Hematopoietic multipotent progenitor cell treated with erythropoietin and hydrocortisone succinate and interleukin-3 and kit ligand, for 15 days (in vitro differentiated cells): ENCODE data around the gene NOTCH2.

ENCODE experiments used
- DNase-seq: peaks from one replicate; pipeline ENCODE4 v3.0.0-alpha.2; 2015; ENCODE audit warnings: low spot score

Gene NOTCH2

GRCh38 chr1:119975006-119975405 lies 94.5 kb downstream of the NOTCH2 start:
- no peak for DNase-seq

DNA sequence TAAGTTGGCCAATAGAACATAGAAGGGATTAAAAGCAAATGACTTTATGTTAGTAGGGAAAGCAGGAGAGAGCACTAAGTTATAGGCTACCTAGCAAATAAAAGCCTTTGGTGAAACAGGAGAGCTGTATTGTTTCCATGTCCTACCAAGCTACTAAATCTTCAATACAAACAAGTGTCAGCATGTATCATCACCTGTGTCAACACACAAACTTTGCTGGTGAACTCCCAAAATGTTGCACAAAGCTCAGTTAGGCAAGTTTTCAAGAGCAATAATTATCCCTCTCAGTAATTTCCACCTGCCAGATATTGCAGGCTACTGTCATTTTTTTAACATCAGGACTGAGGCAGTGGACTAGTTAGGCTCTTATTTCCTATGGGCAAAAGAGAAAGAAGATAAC lies 95.4 kb downstream of the NOTCH2 start:
- no peak for DNase-seq

DNA sequence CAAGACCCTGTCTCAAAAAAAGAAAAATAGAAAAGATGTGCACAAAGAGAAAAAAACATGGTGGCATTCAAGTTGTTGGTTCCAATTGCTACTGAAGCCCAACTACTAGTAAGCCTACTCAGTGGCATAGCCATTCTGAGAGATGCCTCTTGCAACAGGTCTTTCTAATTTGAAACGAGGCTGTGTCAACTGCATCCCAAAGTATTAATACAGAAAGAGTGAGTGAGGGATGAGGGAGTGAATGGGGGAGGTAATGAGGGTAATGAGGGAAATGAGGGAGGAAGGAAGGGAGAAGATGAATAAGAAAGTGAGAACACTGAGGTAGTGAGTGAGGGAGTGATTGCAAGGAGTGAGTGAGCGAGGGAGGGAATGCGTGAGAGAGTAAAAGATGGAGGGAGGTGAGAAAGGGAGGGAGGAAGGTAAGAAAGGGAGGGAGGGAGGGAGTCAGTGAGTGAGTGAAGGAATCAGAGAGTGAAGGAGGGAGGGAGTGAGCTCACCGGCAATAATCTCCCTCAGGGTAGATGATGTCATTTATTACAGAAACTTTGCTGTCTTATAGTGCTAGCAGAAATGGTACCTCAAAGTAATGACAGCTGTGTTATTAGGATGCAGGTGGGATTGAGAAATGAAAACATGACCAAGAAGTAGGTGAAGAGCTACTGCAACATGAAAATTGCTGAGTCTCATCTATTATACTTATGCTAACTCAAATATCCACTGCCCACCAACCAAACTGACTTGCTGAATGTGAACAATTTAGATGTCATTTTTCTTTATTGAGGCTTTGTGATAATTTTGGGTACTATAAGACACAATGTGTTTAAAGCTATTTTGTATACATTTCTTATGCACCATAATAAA lies 97.5 kb downstream of the NOTCH2 start:
- no peak for DNase-seq

DNA sequence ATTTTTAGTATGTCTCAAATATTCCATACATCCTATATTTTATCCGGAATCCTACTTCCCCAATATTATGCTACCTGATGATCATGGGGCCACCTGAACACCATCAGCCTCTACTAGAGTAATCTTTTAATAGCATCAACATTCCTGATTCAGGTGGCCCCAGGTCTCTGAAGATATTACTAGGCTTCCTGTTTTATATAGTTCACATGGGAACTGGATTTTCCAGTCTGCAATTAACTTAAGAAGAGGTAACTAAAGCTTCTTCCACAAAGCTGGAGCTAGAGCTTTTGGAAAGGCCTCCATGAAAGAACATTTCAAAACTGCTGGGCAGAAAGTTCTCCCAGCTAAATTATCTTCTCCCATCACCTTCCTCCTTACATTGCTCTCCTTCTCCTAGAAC lies 100.9 kb downstream of the NOTCH2 start:
- no peak for DNase-seq

DNA sequence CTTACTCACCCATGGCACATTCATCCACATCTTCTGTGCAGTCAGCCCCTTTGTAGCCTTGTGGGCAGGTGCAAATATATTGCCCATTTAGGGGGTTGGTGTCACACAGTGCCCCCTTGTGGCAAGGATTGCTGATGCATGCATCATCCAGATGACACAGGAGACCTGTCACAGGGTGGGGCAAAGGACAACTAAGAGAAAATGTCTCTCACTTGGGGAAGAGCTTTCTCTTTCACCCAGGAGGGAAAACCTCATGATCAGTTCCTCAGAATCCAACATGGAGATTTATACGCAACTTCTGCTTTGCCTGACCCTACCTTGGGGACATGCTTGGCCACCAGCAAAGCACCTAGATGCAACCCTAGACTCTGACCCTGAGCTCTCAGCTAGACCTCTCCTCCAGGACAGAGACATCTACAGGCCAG lies 101.4 kb downstream of the NOTCH2 start:
- DNase-seq: peak; percentile 78

- no peak for DNase-seq
These were observed 102.8 kb downstream of the NOTCH2 start for GRCh38 chr1:119966681-119967080.

- no peak for DNase-seq
These were observed 103.4 kb downstream of the NOTCH2 start for GRCh38 chr1:119966020-119966419.

DNA sequence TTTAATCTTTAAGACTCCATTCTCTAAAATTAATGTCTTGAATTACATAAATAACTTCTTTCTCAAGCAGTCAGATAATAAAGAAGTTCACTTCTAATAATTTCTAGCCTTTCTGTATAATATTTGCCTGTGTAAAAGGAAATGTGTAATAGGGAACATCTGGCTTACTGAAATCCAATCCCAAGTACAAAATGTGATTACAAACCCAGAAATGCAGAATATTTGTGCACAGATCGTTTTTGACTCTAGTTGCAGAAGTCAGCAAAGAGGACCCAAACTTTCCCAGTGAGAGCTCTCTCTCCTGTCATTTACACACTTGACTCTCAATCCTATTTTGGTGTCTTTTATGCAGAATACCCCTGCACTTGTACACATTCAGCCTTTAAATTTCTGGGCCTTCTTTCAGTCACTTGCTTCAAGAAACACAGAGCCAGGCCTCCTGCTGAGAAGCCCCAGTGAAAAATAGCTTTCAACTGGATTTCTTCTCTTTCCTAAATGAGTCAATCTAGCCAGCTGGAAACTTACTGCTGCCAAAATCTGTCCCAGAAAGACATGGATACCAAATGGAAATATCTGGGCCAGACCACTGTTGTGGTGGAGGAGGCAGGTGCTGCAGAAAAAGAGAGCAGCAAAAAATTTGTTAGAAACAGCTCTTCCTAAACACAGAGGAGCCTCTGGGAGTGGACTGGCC lies 104.6 kb downstream of the NOTCH2 start:
- DNase-seq: no peak

- DNase-seq: no peak
These were observed 107.0 kb downstream of the NOTCH2 start for GRCh38 chr1:119962296-119962968.

DNA sequence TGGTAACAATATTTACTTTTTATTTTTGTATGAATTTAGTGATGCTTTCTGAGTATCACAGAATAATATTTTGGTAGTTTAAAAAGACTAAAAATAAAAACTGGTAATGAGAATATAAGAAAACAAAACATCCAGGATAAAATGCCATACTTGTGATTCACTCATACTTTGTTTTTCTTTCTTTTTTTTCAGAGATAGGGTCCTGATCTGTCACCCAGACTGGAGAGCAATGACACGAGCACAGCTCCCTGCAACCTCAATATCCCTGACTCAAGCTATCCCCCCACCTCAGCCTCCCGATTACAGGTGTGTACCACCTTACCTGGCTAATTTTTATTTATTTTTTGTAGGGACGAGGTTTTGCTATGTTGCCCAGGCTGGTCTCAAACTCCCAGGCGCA lies 109.0 kb downstream of the NOTCH2 start:
- no peak for DNase-seq

DNA sequence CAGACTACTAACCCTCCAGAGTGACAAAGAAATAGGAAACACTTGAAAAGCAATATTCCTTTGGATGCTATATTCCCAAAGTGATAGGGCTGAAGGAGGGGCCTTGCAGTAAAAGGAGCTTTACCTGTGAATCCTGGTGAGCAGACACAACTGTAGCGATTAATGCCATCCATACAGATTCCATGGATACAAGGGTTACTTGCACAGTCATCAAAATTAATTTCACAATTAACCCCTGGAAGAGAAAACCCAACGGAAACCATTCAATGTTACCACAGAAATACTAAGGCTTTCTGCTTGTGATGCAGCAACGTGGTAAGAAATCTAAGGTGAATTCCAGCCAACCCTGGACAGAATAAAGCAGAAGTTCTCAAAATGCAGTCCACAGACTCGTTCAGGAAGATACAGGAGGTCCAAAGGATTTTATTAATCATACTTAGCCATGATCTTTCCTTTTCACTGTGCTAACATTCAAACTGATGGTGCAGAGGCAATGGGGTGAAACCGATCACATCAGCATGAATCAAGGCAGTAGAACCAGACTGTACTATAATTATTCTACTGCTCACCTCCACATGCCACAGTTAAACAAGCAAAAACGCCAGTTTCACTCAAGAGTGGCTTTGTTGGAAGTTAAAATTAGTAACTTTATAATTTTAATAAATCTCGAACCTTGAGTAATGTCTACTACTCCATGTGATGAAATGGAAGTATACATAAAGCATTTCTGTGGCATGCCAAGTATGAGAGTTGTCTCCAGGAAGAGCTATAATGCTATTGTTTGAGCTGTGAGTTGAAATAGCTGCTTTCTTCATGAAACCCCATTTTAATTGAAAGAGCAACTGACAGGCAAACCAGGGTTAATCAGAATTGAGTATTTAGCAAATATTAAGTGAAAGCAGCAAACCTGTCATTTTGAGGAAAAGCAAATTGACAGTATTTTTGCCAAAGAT lies 109.9 kb downstream of the NOTCH2 start:
- DNase-seq: no peak

- no peak for DNase-seq
These were observed 111.2 kb downstream of the NOTCH2 start for GRCh38 chr1:119958223-119958622.

DNA sequence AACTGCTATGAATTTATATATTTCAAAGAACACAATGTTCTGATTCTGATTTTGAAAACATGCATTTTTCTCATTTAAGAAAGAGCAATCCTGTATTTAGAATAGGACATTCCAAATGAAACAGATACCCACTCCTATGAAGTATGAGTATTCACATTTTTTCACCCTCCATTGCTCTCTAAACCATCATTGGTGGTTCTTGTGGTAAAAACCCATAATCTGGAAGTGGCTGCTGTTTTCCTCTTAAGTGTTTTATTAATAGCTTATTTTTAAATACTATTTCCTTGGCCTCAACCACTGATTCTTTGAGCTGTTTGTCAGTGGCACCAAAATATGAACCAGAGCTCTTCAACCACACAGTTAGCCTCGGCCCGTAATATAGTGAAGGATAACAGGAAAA lies 113.2 kb downstream of the NOTCH2 start:
- no peak for DNase-seq

DNA sequence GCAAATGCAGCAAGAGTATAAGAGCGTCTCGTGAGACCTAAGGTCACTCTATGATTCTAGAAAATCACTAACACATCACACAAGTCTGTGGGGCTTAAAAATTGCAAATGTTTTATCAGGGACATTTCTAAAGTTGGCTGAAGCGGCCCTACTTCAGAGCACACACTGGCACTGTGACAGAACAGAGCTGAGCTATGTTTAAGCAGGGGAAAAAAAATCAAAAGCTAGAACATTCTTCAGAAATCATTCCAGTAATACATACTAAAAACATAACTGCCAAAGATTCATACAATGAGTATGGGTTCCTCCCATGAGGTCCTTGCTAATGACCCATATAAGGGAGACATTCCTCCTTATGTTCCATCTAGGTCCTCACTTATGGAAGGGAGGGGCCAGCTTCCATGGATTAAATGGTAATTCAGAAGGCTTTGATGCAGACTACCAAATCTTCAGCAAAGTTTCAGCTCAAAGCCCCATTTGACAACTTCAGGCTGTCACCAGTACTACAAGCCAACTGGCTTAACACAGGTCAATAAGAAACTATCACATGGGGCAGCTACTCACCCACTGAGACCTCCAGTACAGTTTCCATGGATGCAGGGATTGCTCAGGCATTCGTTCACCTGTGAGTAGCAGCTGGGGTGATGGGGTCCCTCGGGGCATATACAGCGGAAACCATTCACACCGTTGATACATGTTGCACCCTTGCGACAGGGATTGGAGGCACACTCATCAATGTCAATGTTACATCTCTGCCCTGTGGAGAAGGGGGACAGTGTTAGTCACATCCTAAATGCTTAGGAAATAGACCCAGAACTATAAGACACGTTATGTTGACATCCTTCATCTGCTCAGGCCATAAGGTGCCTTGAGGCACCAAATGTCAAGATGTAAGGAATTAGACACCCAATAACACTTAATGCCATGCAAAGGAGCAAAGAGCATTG lies 114.7 kb downstream of the NOTCH2 start:
- no peak for DNase-seq

DNA sequence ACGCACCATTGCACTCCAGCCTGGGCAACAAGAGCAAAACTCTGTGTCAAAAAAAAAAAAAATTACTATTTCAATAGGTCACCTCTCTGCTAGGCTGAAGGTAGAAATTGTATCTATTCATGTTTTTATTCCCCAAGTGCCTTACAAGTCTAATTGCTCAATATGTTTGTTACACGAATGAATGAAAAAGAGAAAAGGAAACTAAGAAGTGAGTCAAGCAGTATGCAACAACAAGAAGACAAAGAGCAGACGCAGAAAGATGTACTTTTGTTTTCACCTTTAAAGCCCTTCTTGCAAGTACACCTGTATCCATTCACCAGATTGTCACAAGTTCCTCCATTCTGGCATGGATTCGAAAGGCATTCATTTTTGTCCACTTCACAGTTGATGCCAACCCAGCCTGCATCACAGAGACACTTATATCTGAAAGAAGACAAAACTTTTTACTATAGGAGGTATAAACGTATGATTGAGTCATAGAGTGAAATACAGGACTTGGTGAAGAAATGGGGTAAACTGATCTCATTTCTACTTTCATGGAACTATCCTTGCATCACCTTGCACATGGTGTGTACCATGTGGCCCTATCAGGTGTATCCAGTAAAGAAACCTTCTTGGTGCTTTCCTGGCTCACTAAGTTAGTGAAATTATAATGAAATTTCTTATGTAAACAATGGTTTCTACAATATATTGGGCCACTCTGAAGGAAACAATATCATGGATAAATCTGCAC lies 116.0 kb downstream of the NOTCH2 start:
- no peak for DNase-seq

DNA sequence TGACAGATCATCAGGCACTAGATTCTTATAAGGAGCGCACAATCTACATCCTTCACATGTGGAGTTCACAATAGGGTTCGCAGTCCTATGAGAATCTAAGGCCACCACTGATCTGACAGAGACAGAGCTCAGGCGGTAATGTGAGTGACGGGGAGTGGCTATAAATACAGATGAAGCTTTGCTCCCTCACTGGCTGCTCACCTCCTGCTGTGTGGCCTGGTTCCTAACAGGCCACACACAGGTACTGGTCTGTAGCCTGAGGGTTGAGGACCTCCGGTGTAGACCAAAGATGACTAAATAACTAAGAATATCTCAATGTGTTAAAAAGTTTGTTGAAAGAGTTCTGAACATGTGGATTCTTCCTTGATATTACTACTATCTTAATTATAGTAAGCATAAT lies 117.0 kb downstream of the NOTCH2 start:
- no peak for DNase-seq

DNA sequence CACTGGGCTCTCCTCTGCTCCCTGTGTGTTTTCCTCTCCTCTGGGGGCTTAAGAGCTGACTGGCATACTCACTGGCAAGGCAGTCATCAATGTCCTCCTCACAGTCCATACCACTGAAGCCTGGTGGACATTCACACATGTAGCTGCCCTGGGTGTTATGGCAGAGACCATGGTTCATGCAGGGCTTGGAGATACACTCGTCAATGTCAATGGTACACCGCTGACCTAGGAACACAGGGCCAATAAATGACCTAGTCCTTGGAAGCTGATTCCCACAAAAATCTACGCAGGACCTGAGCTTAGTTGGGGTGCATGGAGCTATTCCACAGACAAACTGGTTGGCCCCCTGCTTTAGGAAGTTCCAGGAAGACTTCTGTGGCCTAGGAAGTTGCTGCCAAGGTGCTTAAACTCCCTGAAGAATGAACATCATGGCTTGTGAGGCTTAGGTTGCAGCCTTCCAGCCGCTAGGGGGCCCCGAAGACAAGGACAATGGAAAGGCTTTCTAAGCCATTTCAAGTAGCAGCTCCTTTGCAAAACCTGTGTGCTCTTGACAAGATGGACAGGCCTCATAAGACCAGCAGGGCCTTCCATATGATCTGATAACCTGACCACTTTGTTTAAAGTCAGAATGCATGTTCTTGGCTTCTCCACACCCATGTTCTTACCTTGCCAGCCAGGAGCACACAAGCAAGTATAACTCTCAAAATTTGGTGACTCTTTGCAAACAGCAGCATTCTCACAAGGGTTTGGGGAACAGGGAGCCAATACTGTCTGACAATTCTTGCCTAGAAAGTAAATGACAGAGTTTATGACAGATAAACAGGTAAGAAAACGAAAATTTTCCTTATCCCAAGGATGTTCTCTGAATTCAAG lies 120.9 kb downstream of the NOTCH2 start:
- DNase-seq: peak; percentile 59

GRCh38 chr1:119947468-119947867 lies 122.0 kb downstream of the NOTCH2 start:
- no peak for DNase-seq

GRCh38 chr1:119946724-119947123 lies 122.7 kb downstream of the NOTCH2 start:
- DNase-seq: no peak
